Esophagus muscularis mucosa (tissue), 4 donors: ENCODE measurements around the gene SCNN1B.

Experiments
- EP300 ChIP-seq: sonication (generic); formaldehyde crosslinking; IDR thresholded peaks from one replicate; pipeline ENCODE4 v1.6.1; 2017; ENCODE audit warnings: antibody characterized with exemption
- POLR2A ChIP-seq: fragments of 450-650 bp; IDR thresholded peaks from one replicate; pipeline ENCODE4 v1.6.1; 2017; ENCODE audit warnings: antibody characterized with exemption, moderate library complexity, mild to moderate bottlenecking, low read depth
- POLR2AphosphoS5 ChIP-seq, 2 donors: sonication (generic); formaldehyde crosslinking; IDR thresholded peaks; one replicate each; pipeline ENCODE4 v1.6.1; 2017; ENCODE audit warnings: antibody characterized with exemption in 2 of 2
- TF ChIP-seq, protein P1 (sequence below), 3 experiments: fragments of 200-600 bp in 2 of 3; fragments of 450-650 bp in 1 of 3; sonication (generic) in 2 of 3; IDR thresholded peaks; one replicate each; pipeline ENCODE4 v1.5.1; 2017 to 2019; ENCODE audit warnings: antibody characterized with exemption in 3 of 3, mild to moderate bottlenecking in 2 of 3, moderate library complexity in 1 of 3

DNA sequence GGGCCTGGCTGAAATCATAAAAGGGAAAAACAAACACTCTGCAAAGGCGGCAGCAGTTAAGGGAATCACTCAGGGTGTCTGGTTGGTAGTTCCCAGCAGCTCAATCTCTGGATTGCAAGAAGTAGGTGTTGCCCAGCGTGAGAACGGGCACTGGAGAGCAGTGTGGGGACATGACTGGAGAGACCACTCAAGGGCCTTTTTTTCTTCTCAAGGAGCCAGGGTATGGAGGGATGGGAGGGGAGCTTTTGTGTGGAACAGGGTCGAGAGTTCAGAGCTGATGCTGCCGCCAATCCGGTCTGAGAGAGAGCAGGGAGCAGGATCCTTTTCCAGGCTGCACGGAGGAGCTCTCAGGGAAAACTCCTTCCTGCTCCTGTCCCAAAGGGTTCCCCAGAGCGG lies 15.2 kb downstream of the SCNN1B start:
- TF ChIP-seq, protein P1, sequence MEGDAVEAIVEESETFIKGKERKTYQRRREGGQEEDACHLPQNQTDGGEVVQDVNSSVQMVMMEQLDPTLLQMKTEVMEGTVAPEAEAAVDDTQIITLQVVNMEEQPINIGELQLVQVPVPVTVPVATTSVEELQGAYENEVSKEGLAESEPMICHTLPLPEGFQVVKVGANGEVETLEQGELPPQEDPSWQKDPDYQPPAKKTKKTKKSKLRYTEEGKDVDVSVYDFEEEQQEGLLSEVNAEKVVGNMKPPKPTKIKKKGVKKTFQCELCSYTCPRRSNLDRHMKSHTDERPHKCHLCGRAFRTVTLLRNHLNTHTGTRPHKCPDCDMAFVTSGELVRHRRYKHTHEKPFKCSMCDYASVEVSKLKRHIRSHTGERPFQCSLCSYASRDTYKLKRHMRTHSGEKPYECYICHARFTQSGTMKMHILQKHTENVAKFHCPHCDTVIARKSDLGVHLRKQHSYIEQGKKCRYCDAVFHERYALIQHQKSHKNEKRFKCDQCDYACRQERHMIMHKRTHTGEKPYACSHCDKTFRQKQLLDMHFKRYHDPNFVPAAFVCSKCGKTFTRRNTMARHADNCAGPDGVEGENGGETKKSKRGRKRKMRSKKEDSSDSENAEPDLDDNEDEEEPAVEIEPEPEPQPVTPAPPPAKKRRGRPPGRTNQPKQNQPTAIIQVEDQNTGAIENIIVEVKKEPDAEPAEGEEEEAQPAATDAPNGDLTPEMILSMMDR (IDR thresholded peaks at IDR 0.05) = no peak
- TF ChIP-seq POLR2A (no peak), POLR2AphosphoS5 (IDR thresholded peaks at IDR 0.05) (no peak), EP300 (no peak)
